Left ventricle myocardium inferior (tissue), 1 donor: Measurements from ENCODE around the gene TAF4B. TPM values are rescaled to one million over a fixed set of nuclear protein-coding genes. Genes with fewer than 3 reads are reported as not detected.

ENCODE experiments used
- DNase-seq: peaks from one replicate; pipeline ENCODE4 v3.0.0-alpha.2; 2020
- H3K27ac ChIP-seq: fragments of 200-600 bp; replicated peaks from 2 replicates; pipeline ENCODE4 v1.8.0; 2021
- H3K27me3 ChIP-seq: fragments of 200-600 bp; 2 replicates; pipeline ENCODE4 v1.8.0; 2021; ENCODE audit warnings: low read depth
- H3K36me3 ChIP-seq: fragments of 200-600 bp; 2 replicates; pipeline ENCODE4 v1.8.0; 2021
- H3K4me1 ChIP-seq: fragments of 200-600 bp; 2 replicates; pipeline ENCODE4 v1.8.0; 2021
- H3K4me3 ChIP-seq: fragments of 200-600 bp; 2 replicates; pipeline ENCODE4 v1.8.0; 2021; ENCODE audit warnings: mild to moderate bottlenecking, moderate library complexity
- H3K9me3 ChIP-seq: fragments of 200-600 bp; replicated peaks from 2 replicates; pipeline ENCODE4 v1.8.0; 2021
- CTCF ChIP-seq: fragments of 200-600 bp; IDR thresholded peaks from 2 replicates; pipeline ENCODE4 v1.8.0; 2021; ENCODE audit warnings: antibody characterized with exemption, mild to moderate bottlenecking, borderline replicate concordance
- intact Hi-C: fragments of 100-400 bp; cut with micrococcal nuclease; formaldehyde crosslinking; loops from one replicate; pipeline ENCODE4 v1.11.0; 2022
- total RNA-seq: library from RNA; stranded (reverse); fragmentation: NEBNext Ultra II Directional; extraction: Animal tissue kit (Norgen Biotek cat#: 25700); gene quantifications from one replicate; pipeline ENCODE4 v1.2.1, GENCODE V29; 2021
- donor health status: DM: no; HTN: yes; CAD: no; lungs with severe emphysema.

TAF4B gene
- total RNA-seq, 1 donor from 2014 or later, result 1.1 TPM

DNA sequence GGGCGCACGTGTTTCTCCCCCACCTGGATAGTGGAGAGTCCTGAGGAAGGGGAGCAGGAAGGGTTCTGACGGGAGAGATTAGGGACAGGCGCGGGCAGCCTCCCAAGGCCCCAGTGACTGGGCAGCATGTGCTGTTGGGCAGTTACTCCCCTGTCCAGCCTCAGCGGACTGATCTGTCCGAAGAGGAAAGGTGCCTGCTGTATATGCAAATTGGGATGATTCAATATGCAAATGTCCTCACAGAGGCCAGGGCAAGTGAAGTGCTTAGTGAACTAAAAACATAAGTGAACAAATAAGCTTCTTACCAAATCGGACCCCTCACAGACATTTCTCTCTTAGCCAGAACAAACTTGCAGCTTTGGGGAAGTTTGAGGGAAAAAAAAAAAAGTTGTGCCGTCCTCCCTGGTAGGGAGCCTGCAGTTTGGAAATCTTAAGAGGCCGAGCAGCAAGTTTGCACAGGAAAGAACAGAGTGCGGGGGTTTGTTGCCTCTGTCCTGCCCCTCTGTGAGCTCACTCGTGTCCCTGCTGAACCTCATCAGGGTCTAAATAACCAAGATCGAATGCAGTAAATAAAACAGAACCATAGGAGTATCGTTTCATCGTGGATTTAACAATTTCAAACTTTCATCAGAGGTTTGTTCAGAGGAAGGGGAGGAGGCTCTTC is 180.7 kb downstream of the TAF4B start:
- Histone ChIP-seq H3K27ac (no peak overlapping the region), H3K4me1 (no peaks in the 10 kb centered on the region), H3K4me3 (no peak overlapping the region), H3K9me3 (no peaks in the 10 kb centered on the region), H3K27me3 (no peaks in the 10 kb centered on the region), H3K36me3 (no peaks in the 10 kb centered on the region)
- TF ChIP-seq CTCF, result no peak
- intact Hi-C loops, result no loop called here
- no peak for DNase-seq

- no peak for TF ChIP-seq CTCF
- no peak overlapping the region for H3K27ac ChIP-seq
- no peaks in the 10 kb centered on the region for H3K27me3 ChIP-seq
- DNase-seq, result no peak
- H3K9me3 ChIP-seq, result no peaks in the 10 kb centered on the region
- intact Hi-C loops, result no loop called here
- H3K4me3 ChIP-seq, result no peak overlapping the region
- H3K36me3 ChIP-seq, result no peaks in the 10 kb centered on the region
- H3K4me1 ChIP-seq, result no peaks in the 10 kb centered on the region
Measured at GRCh38 chr18:26407736-26408601, 181.7 kb downstream of the TAF4B start.

- Histone ChIP-seq H3K36me3 (no peaks in the 10 kb centered on the region), H3K9me3 (no peaks in the 10 kb centered on the region), H3K4me1 (no peaks in the 10 kb centered on the region), H3K27me3 (no peaks in the 10 kb centered on the region), H3K4me3 (no peak overlapping the region), H3K27ac (no peak overlapping the region)
- DNase-seq, result no peak
- intact Hi-C loops, result no loop called here
- no peak for TF ChIP-seq CTCF
Measured at GRCh38 chr18:26409091-26409490, 182.8 kb downstream of the TAF4B start.

- Histone ChIP-seq H3K9me3 (no peaks in the 10 kb centered on the region), H3K4me3 (no peak overlapping the region), H3K4me1 (no peaks in the 10 kb centered on the region), H3K27me3 (no peaks in the 10 kb centered on the region), H3K36me3 (no peaks in the 10 kb centered on the region), H3K27ac (no peak overlapping the region)
- no peak for TF ChIP-seq CTCF
- intact Hi-C loops, result no loop called here
- DNase-seq, result no peak
Measured at GRCh38 chr18:26414901-26415440, 188.7 kb downstream of the TAF4B start.

GRCh38 chr18:26415631-26416030 is 189.4 kb downstream of the TAF4B start:
- intact Hi-C loops, result no loop called here

More at GRCh38 chr18:26415631-26416030, 189.4 kb downstream of the TAF4B start:
- no peaks in the 10 kb centered on the region for H3K36me3 ChIP-seq
- no peak for TF ChIP-seq CTCF
- H3K4me1 ChIP-seq, result no peaks in the 10 kb centered on the region
- H3K9me3 ChIP-seq, result no peaks in the 10 kb centered on the region
- H3K4me3 ChIP-seq, result no peak overlapping the region
- DNase-seq, result no peak
- H3K27me3 ChIP-seq, result no peaks in the 10 kb centered on the region
- H3K27ac ChIP-seq, result no peak overlapping the region
